Loucy (cell line): ENCODE data around the gene VPS13A.
A peak's percentile ranks its signal among the peaks of the same experiment; 100 is the strongest.

Experiments
- H2AFZ ChIP-seq: fragments of 200-600 bp; sonication (generic); 2 replicates; pipeline ENCODE4 v1.6.0; 2016; ENCODE audit warnings: antibody characterized with exemption, mild to moderate bottlenecking, low read length, moderate library complexity
- H3F3A ChIP-seq: fragments of 200-600 bp; 2 replicates; pipeline ENCODE4 v1.6.0; 2016; ENCODE audit warnings: antibody characterized with exemption, low read depth, mild to moderate bottlenecking
- H3K27me3 ChIP-seq: fragments of 200-600 bp; sonication (generic); 2 replicates; pipeline ENCODE4 v1.6.1; 2014; ENCODE audit warnings: low read length, mild to moderate bottlenecking; ENCODE audit not compliant: insufficient read depth, poor library complexity, severe bottlenecking
- H3K36me3 ChIP-seq: fragments of 200-600 bp; sonication (generic); 2 replicates; pipeline ENCODE4 v1.6.1; 2016; ENCODE audit warnings: low read length; ENCODE audit not compliant: insufficient read depth
- H3K4me1 ChIP-seq: fragments of 200-600 bp; sonication (generic); 2 replicates; pipeline ENCODE4 v1.5.1; 2014; ENCODE audit warnings: low read length, mild to moderate bottlenecking; ENCODE audit not compliant: insufficient read depth, poor library complexity, severe bottlenecking
- H3K4me2 ChIP-seq: fragments of 200-600 bp; sonication (generic); 2 replicates; pipeline ENCODE4 v1.6.0; 2014; ENCODE audit warnings: antibody characterized with exemption, low read length, low read depth, mild to moderate bottlenecking; ENCODE audit not compliant: poor library complexity, severe bottlenecking
- H3K4me3 ChIP-seq: fragments of 200-600 bp; sonication (generic); 2 replicates; pipeline ENCODE4 v1.5.1; 2014; ENCODE audit warnings: low read length, mild to moderate bottlenecking, mixed read lengths; ENCODE audit not compliant: poor library complexity, severe bottlenecking
- H3K79me2 ChIP-seq: fragments of 200-600 bp; sonication (generic); 2 replicates; pipeline ENCODE4 v1.6.1; 2014; ENCODE audit warnings: low read length; ENCODE audit not compliant: insufficient read depth
- H3K9ac ChIP-seq: fragments of 200-600 bp; sonication (generic); 2 replicates; pipeline ENCODE4 v1.6.0; 2014; ENCODE audit warnings: mild to moderate bottlenecking, low read depth, low read length, moderate library complexity; ENCODE audit not compliant: poor library complexity, severe bottlenecking
- H3K9me2 ChIP-seq: fragments of 200-600 bp; sonication (generic); replicated peaks from 2 replicates; pipeline ENCODE4 v1.6.1; 2016; ENCODE audit warnings: low read depth, low read length, mixed read lengths
- H3K9me3 ChIP-seq: fragments of 200-600 bp; sonication (generic); 2 replicates; pipeline ENCODE4 v1.6.1; 2014; ENCODE audit warnings: mild to moderate bottlenecking, antibody characterized with exemption, low read length, low read depth; ENCODE audit not compliant: insufficient read depth
- H4K20me1 ChIP-seq: fragments of 200-600 bp; sonication (generic); 2 replicates; pipeline ENCODE4 v1.6.0; 2014; ENCODE audit warnings: antibody characterized with exemption, low read length, mild to moderate bottlenecking; ENCODE audit not compliant: insufficient read depth, poor library complexity, severe bottlenecking
- CTCF ChIP-seq: fragments of 200-600 bp; sonication (generic); conservative IDR thresholded peaks from 2 replicates; pipeline ENCODE4 v1.5.1; 2014; ENCODE audit warnings: mild to moderate bottlenecking, antibody characterized with exemption, low read length
- EZH2phosphoT487 ChIP-seq: fragments of 200-600 bp; IDR thresholded peaks from 2 replicates; pipeline ENCODE4 v1.6.1; 2018; ENCODE audit warnings: antibody characterized with exemption, mild to moderate bottlenecking, moderate library complexity, borderline replicate concordance

The VPS13A gene

GRCh38 chr9:77276799-77277198 lies 99.5 kb downstream of the VPS13A start:
- TF ChIP-seq EZH2phosphoT487 (no peak), CTCF (peak; percentile 23; the same call in 1 of the 2 replicates)
- Histone ChIP-seq H2AFZ (no peak overlapping the region), H3K27me3 (no peaks in the 10 kb centered on the region), H3K4me1 (peaks cover 6% of the 10 kb centered on the region), H3K9me2 (no peaks in the 10 kb centered on the region), H3F3A (no peaks in the 10 kb centered on the region), H3K36me3 (peaks cover 42% of the 10 kb centered on the region; the same call in 1 of the 2 replicates), H3K4me3 (no peak overlapping the region), H3K4me2 (no peak overlapping the region), H3K9me3 (no peaks in the 10 kb centered on the region), H3K79me2 (no peaks in the 10 kb centered on the region), H3K9ac (no peak overlapping the region), H4K20me1 (no peaks in the 10 kb centered on the region)

- no peak overlapping the region for H2AFZ ChIP-seq
- H3K79me2 ChIP-seq: no peaks in the 10 kb centered on the region
- H3K9me3 ChIP-seq: no peaks in the 10 kb centered on the region
- no peak overlapping the region for H3K4me3 ChIP-seq
- no peaks in the 10 kb centered on the region for H4K20me1 ChIP-seq
- no peak overlapping the region for H3K9ac ChIP-seq
- H3F3A ChIP-seq: no peaks in the 10 kb centered on the region
- no peaks in the 10 kb centered on the region for H3K4me1 ChIP-seq
- no peaks in the 10 kb centered on the region for H3K27me3 ChIP-seq
- H3K36me3 ChIP-seq: peaks cover 50% of the 10 kb centered on the region; the same call in 1 of the 2 replicates
- TF ChIP-seq CTCF (no peak), EZH2phosphoT487 (no peak)
- H3K9me2 ChIP-seq: no peaks in the 10 kb centered on the region
- no peak overlapping the region for H3K4me2 ChIP-seq
Measured at GRCh38 chr9:77277719-77278118, 100.4 kb downstream of the VPS13A start.

DNA sequence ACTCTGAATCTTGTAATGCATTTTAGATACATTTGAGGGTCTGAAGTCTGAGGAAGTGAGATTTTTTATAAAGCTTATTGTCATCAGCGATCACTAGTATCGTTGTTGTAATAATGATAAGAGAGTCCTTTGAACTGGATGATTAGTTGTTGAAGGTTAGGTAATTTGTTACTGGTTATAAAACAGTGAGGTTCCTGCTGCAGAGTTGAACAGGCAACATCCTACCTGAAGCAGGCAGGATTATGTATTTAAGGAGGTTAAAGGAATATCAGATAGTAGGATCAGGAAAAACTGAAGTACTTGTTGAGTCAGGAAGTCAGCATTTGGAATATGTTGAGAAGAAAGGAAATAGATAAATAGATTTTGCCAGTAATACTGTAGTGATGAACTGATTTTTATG lies 106.7 kb downstream of the VPS13A start:
- Histone ChIP-seq H3K9me2 (no peaks in the 10 kb centered on the region), H3K27me3 (no peaks in the 10 kb centered on the region), H3K4me1 (no peaks in the 10 kb centered on the region), H4K20me1 (no peaks in the 10 kb centered on the region), H3K4me2 (no peak overlapping the region), H3K4me3 (no peak overlapping the region), H3K9me3 (no peaks in the 10 kb centered on the region; the same call in 1 of the 2 replicates), H3K36me3 (peaks cover 51% of the 10 kb centered on the region), H3F3A (no peaks in the 10 kb centered on the region), H3K79me2 (no peaks in the 10 kb centered on the region), H3K9ac (no peak overlapping the region), H2AFZ (no peak overlapping the region)
- TF ChIP-seq CTCF: no peak
- no peak for TF ChIP-seq EZH2phosphoT487
